Activated T-helper 1 cell treated with Interleukin-2 at 50 U/mL for 16 hours (primary cell): ENCODE data around the gene IQCK.

Source experiments
- DNase-seq: peaks from one replicate; pipeline ENCODE4 v3.0.0-alpha.2; 2020; ENCODE audit warnings: low read depth

IQCK gene

DNA sequence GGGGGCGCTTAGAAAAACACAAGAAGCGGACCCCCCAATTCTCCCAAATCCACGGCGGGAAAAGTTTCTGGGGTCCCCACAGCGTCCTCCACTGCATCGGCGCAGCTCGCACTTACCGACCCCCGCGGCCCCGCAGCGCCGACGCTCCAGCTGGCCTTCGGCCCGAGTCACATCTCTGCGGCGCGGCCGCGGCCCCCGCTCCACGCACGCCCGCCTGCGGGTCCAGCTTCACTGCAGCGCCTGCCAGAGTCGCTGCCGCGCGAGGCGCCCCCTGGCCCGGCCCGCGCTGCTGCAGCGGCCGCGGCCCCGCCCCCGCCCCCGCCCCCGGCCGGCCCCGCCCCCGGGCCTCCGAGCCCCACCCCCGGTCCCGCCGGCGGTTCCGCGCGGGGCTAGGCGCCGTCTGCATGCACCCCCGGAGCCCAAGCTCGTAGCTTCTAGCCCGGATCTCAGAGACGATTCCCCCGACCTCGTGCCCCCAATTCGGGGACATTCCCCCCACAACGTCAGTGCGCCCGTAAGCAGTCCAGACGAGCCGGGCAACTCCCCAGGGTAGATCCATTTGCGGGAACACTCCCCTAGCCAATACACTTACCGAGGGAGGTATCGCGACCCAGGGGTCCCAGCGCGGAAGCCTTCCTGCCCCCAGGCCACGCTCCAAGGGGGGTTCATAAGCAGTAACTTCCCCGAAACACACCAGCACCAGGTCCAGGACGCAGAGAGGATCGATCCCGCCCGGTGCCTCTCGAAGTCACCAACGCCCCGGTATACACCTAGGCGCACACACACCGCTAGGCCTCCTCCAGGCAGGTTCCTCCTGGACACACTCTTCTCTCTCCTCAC, 166.8 kb downstream of the IQCK start, which contains the start of gene GPRC5B:
GPRC5B (minus strand) TSS at position 238 of the 840 bp plus-strand sequence. CDS start 12,003 bp downstream, outside the sequence.
- DNase-seq: peak; percentile 41

DNA sequence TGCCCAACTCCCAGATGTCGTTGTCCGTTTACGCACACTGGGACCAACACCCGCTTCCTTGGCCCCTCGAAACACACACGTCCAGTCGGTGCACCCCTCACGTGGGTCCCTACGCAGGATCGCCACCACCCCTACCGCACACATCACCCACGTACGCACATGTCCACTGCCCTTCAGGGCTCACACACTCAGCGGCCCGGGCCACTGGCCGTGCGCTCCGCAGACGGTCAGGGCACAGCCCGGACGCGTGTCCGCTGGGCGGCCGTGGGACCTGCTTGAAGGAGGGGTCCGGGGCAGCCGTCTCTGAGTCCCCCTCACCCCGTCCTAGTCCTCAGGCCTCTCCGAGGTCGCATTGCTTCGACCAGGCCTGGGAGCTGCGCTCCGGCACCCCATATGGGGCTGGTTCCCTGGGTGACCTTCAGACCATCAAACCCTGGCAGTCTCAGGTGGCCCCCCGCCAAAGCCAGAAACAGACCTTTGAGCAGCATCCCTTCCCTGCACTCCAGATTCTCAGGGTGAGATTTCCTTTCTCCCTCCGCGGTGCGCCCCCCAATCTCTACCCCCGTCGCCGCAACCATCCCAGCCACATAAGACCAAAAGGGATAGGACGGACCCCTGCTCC, 167.5 kb downstream of the IQCK start:
- no peak for DNase-seq

DNA sequence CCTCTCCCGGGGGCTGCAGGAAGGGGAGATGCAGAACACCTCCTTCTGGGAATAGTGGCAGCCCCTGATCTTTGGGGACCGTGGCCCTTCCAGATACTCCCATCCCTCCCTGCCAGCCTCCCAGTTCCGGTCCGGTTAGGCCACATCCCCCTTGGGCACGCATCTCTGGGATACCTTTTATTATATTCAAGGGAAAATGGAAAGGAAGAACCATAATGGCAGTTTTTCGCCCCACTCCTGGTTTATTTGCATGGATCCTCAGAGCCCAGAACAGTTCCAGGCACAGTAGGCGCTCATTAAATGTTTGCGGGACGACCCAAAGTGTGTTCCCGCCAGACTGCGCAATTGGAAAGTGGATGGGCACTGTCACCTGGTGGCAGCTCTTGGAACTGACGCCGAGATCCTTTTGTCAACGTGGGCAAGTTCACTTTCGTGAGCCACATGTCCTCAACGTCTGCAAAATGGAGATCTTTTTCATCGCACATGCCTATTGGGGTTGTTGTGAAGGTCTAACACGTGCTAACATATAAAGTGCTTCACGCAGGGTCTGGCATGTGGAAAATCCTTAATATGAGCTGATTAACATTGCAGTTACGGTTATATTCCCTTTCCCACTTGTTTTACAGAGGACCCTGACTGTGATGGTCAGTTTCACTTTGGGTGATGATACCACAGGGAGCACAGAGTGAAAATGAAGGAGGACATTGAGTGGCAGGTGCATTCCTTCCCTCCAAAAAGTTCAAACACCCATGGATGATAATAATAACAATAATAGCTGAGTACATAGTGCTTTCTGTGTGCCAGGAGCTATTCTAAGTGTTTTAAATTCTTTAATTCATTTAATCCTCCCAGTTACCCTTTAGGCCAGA, 168.2 kb downstream of the IQCK start:
- DNase-seq: peak; percentile 55

DNA sequence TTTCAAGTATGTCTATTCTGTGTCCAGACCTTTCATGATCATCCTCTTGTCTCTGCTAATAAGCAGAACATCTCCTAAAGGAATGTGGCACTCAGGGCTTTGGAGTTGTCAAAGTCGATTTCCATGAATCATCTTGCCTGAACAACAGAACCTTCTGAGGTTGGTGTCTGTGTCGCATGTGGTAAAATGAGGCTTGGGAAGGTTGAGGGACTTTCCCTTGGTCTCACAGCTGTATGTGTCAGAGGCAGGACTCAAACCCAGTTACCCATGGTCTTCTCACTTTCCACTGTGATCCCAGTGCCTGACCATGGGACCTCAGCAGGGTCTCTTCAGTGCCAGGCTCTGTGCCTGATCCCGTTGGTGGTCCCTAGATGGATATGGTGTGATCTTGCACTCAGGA, 170.8 kb downstream of the IQCK start:
- no peak for DNase-seq

DNA sequence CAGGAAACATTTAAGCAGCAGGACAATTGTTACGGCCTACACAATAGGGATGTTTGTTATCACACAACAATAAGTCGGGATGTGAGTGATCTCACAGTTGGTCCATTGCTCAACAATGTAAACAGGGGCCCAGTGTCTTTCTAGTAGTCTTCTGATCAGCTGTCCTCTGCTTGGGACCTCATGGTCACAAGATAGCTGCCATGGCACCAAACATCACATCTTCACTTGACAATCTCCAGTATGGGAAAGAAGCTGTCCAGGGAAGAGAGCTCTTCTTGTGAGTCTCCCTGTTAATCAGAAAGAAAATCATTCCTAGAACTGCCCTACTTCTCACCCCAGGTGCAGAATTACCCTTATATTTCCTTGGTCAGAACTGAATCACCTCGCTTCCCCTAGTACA, 172.8 kb downstream of the IQCK start:
- no peak for DNase-seq

DNA sequence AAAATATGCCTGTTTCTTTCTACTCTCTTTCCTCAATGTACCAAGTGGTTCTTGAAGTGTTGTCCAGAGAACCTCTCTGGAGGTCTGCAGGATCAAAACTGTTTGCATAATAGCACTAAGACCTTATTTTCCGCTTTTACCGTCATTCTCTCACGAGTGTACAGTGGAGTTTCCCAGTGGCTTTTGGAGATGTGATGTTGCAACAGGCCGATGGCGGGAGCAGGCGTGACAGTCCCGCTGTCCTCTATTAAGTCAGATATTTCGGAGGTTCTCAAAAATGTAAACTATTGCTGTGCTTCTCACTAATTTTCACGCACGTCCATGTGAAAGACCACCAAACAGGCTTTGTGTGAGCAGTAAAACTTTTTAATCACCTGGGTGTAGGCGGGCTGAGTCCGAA, 174.8 kb downstream of the IQCK start:
- DNase-seq: no peak

DNA sequence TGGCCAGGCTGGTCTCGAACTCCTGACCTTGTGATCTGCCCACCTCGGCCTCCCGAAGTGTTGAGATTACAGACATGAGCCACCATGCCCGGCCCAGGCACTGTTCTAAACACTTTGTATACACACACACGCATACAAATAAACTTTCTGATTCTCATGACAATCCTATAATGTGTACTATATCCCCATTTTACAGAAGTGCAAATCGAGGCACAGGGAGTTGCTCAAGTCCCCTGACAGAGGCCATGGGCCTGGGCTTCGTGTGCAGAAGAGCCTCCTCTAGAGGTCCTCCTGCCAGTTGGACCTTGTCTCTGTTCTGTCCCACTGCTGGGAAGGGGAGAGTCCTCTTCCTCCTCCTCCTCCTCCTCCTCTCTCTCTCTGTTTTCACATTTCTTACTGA, 176.5 kb downstream of the IQCK start:
- no peak for DNase-seq

DNA sequence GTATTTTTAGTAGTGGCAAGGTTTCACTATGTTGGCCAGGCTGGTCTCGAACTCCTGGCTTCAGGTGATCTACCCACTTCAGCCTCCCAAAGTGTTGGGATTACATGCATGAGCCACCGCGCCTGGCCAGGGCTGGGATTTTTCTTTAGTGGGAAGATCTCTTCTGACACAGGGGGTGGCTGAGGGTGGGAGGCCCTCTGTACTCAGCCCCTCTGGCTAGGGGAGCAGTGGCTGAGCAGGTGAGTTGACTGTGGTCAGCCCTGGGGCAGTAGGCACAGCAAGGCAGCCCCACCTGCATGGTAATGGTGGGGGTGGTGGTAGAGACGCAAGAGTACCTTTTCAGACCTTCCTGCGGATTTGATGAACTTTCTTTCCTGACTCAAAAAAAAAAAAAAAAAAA, 178.9 kb downstream of the IQCK start:
- DNase-seq: no peak

DNA sequence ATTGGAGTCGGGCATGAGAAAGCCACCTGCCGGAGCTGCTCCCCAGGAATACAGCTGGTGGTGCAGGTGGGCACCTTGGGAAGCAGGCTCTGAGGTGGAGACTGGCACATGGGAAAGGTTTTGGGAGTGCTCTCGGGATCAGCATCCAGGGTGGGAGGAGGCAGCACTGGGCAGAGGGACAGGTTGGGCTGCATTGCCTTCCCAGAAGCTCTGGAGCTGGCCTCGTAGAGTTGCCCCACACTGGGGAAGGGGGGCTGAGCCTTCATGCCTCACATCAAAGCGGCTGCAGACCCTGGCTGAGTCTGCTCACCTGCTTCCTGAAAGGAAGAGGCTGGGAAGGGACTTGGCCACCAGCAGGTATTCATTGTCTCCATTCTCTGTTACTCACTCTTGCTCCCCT, 180.1 kb downstream of the IQCK start:
- DNase-seq: no peak

DNA sequence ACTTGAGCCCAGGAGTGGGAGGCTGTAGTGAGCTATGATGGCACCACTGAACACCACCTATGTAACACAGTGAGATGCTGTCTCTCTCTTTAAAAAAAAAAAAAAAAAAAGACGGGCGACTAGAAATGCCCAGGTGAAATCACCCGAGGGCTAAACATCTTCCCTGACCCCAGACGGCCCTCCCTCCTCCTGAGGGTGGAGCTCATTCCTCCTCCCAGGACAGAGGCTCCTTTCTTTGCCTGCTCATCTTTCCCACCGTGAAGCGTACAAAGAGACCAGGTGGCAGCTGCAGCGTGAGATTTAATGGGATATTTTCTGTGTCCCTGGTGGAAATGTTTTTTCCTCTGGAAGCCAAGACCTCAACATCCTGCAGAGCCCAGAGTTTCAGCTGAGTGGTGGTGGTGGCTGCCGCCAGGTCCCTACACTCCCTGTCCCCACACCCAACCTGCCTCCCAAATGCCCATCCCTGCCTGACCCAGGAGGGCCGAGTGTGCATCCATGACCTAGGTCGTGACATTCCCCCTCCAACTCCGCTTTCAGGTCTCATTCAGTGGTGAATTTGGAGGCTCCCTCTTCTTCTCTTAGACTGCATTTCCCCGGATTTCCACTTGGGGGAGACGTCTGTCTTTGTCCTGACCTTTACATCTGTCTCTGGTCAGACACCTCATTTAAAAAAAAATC, 181.0 kb downstream of the IQCK start:
- no peak for DNase-seq

DNA sequence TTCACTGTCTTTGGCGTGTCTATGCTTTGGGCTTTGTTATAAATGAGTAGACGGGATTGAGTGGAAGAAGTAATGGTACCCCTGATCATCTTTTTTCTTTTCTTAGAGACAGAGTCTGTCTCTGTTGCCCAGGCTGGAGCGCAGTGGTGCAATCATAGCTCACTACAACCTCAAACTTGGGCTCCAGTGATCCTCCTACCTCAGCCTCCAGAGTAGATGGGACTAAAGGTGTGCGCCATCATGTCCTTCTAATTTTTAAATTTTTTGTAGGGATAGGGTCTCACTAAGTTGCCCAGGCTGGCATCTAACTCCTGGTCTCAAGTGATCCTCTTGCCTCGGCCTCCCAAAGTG, 181.5 kb downstream of the IQCK start:
- no peak for DNase-seq

DNA sequence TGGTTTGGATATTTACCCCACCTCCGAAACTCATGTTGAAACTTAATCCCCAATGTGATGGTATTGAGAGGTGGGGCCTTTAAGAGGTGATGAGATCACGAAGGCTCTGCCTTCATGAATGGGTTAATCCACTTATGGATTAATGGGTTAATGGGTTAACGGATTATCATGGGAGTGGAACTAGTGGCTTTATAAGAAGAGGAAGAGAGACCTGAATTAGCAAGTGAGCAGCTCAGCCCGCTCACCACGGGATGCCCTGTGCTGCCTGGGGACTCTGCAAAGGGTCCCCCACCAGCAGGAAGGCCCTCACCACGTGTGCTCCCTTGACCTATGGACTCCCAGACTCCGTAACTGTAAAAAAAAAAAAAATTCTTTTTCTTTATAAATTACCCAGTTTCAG, 183.1 kb downstream of the IQCK start:
- DNase-seq: no peak

DNA sequence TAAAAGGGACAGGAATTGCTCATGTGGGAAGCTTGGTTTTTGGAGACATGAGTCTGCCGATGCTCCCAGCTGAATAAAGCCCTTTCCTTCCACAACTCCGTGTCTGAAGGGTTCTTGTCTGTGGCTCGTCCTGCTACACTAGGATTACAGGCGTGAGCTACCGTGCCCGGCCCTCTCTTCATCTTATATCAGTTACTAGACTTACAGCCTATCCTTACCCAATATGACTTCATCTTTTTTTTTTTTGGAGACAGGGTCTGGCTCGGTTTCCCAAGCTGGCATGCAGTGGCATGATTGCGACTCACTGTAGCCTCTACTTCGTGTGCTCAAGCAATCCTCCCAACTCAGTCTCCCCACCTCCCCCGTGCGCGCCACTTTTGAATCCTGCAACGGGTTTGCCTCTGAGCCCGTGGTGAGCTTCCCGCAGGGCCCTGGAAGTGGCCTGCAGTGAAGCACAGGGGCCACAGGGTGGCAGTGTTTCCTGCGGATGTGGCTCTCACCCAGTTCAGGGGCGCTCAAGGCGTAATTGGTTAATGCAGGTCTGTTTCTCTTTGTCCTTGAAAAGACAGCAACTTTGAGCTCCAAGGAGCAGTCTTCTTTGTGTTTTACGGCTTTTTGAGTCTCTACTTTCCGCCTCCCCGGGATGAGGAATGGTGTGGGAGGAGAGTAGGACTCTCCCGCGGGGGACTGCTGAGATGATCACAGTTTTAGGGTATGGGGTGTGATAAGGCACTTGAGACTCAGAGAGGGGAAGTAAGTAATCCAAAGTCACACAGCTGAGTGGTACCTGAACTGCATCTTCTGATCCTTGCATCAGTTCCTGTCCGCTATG, 189.3 kb downstream of the IQCK start:
- peak; percentile 53 for DNase-seq
